ENCODE measurements around the gene SMAP1.

DNA sequence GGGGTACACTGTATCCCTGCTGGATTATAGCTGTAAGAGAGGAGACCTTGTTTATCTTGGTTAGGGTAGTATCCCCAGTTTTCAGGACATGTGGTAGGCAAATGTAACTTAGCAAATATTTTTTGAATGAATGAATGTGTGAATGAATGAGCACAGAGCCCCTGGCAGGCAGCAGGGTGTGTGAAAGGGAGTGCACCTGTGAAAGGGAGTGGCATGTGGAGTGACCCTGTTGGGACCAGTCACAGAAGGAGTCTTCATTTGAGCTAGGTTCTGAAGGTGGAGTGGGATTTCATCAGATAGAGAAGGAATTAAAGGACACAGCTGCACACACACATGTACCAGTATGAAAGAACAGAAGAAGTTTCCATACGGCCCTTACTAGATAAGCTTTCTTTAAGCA, 4.9 kb downstream of the SMAP1 start:
- TF ChIP-seq, protein P1, sequence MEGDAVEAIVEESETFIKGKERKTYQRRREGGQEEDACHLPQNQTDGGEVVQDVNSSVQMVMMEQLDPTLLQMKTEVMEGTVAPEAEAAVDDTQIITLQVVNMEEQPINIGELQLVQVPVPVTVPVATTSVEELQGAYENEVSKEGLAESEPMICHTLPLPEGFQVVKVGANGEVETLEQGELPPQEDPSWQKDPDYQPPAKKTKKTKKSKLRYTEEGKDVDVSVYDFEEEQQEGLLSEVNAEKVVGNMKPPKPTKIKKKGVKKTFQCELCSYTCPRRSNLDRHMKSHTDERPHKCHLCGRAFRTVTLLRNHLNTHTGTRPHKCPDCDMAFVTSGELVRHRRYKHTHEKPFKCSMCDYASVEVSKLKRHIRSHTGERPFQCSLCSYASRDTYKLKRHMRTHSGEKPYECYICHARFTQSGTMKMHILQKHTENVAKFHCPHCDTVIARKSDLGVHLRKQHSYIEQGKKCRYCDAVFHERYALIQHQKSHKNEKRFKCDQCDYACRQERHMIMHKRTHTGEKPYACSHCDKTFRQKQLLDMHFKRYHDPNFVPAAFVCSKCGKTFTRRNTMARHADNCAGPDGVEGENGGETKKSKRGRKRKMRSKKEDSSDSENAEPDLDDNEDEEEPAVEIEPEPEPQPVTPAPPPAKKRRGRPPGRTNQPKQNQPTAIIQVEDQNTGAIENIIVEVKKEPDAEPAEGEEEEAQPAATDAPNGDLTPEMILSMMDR (IDR thresholded peaks at IDR 0.05), result no peak
- no peak for TF ChIP-seq POLR2A (IDR thresholded peaks at IDR 0.05)

Data from heart left ventricle (tissue), 13 donors.